ENCODE data around the gene AK1. TPM values are rescaled to one million over a fixed set of nuclear protein-coding genes. Genes with fewer than 3 reads are reported as not detected.
"Not testable (repeated sequence)": the region's sequence is repeated elsewhere in the genome, so short reads cannot be mapped to it uniquely, and the experiment has no call there.

AK1 gene
- total and polyA plus RNA-seq, 12 donors: 500 to 1,050 (median 731) TPM

- no peak for DNase-seq
Measured at GRCh38 chr9:127870887-127871286, 6.6 kb downstream of the AK1 start.

GRCh38 chr9:127870153-127870491 lies 7.4 kb downstream of the AK1 start:
- 64 to 78% methylated on average over 8 to 9 of the region's 9 CpGs for WGBS, 2 donors
- peaks cover 9 to 69% (median 46%) of the 10 kb centered on the region in 9 donors for H3K4me1 ChIP-seq
- not testable (repeated sequence) for H3K4me3 ChIP-seq, H3K9me3 ChIP-seq, ATAC-seq, H3K27me3 ChIP-seq, DNase-seq
- intact Hi-C loops (cut with DNase I): loop anchor here (1.0 to 10.0 kb wide), 14 partner anchors 43 to 278 kb away; partner anchors contain the start of genes TOR2A (in 5 of the 10), CDK9 (in 4 of the 10), FPGS (in 2 of the 10) and ST6GALNAC4 (in 2 of the 10)
- peak overlapping the region in 2 of 10 donors; percentile 66 to 92 for H3K27ac ChIP-seq
- TF ChIP-seq CTCF (IDR thresholded peaks at IDR 0.05): peak in 3 of 9 donors; percentile 14 to 43 (median 28)
- H3K36me3 ChIP-seq: peaks cover 0 to 64% (median 28%) of the 10 kb centered on the region in 9 donors

More at GRCh38 chr9:127870887-127871286, 6.6 kb downstream of the AK1 start:
- intact Hi-C loops (cut with DNase I): loop anchor here (1.0 to 10.0 kb wide), 14 partner anchors 44 to 279 kb away; partner anchors contain the start of genes TOR2A (in 5 of the 10), CDK9 (in 4 of the 10), FPGS (in 2 of the 10) and ST6GALNAC4 (in 2 of the 10)
- TF ChIP-seq CTCF (IDR thresholded peaks at IDR 0.05): no peak
- Histone ChIP-seq H3K4me3 (no peak overlapping the region), H3K36me3 (peaks cover 0 to 64% (median 28%) of the 10 kb centered on the region in 9 donors), H3K4me1 (peaks cover 10 to 75% (median 46%) of the 10 kb centered on the region in 9 donors), H3K27ac (no peak overlapping the region), H3K9me3 (no peaks in the 10 kb centered on the region), H3K27me3 (no peaks in the 10 kb centered on the region)
- 80 to 90% methylated on average over 12 of the region's 12 CpGs for WGBS, 2 donors
- no peak for ATAC-seq

- DNase-seq (peak; percentile 91 to 94), ATAC-seq (peak; percentile 43 to 85 (median 78))
- Histone ChIP-seq H3K27me3 (no peaks in the 10 kb centered on the region), H3K36me3 (peaks cover 0 to 64% (median 28%) of the 10 kb centered on the region in 9 donors), H3K4me1 (peaks cover 9 to 64% (median 42%) of the 10 kb centered on the region in 9 donors), H3K27ac (peak overlapping the region in 9 of 10 donors; percentile 7 to 92 (median 47)), H3K9me3 (no peaks in the 10 kb centered on the region), H3K4me3 (no peak overlapping the region)
- TF ChIP-seq CTCF (IDR thresholded peaks at IDR 0.05): peak; percentile 85 to 92 (median 89)
- 57 to 65% methylated on average over 18 of the region's 18 CpGs for WGBS, 2 donors
- intact Hi-C loops (cut with DNase I): loop anchor here (1.0 to 10.0 kb wide), 15 partner anchors 42 to 277 kb away; partner anchors contain the start of genes CDK9 (in 7 of the 10), TOR2A (in 6 of the 10), FPGS (in 2 of the 10) and ST6GALNAC4 (in 2 of the 10)
Measured at GRCh38 chr9:127869310-127870152, 7.9 kb downstream of the AK1 start.

GRCh38 chr9:127868278-127868902 lies 9.1 kb downstream of the AK1 start:
- H3K27me3 ChIP-seq: no peaks in the 10 kb centered on the region
- H3K9me3 ChIP-seq: no peaks in the 10 kb centered on the region
- H3K4me1 ChIP-seq: peaks cover 5 to 62% (median 35%) of the 10 kb centered on the region in 9 donors
- WGBS, 2 donors: 88 to 90% methylated on average over 18 of the region's 18 CpGs
- TF ChIP-seq CTCF (IDR thresholded peaks at IDR 0.05): no peak
- ATAC-seq (no peak), DNase-seq (no peak)
- H3K36me3 ChIP-seq: peaks cover 0 to 64% (median 28%) of the 10 kb centered on the region in 9 donors
- intact Hi-C loops (cut with DNase I): loop anchor here in 3 of 10 donors (2.0 to 5.0 kb wide), 4 partner anchors 41 to 276 kb away; partner anchors contain the start of genes CDK9 (in 3 of the 3) and TOR2A (in 1 of the 3)
- peak overlapping the region; percentile 36 to 92 (median 83) for H3K27ac ChIP-seq
- no peak overlapping the region for H3K4me3 ChIP-seq
